OCI-LY3 (cell line): ENCODE measurements around the gene FBRSL1.
"Not testable (repeated sequence)": the region's sequence is repeated elsewhere in the genome, so short reads cannot be mapped to it uniquely, and the experiment has no call there.

Source experiments
- CTCF ChIP-seq: fragments of 200-600, 300-600 bp; sonication (generic); IDR thresholded peaks from 2 replicates; pipeline ENCODE4 v1.5.1; 2014; ENCODE audit warnings: antibody characterized with exemption, low read length, low read depth
- EZH2phosphoT487 ChIP-seq: fragments of 200-600 bp; shearing (Covaris generic); IDR thresholded peaks from 2 replicates; pipeline ENCODE4 v1.6.1; 2018; ENCODE audit warnings: antibody characterized with exemption, mixed run types, low read depth

DNA sequence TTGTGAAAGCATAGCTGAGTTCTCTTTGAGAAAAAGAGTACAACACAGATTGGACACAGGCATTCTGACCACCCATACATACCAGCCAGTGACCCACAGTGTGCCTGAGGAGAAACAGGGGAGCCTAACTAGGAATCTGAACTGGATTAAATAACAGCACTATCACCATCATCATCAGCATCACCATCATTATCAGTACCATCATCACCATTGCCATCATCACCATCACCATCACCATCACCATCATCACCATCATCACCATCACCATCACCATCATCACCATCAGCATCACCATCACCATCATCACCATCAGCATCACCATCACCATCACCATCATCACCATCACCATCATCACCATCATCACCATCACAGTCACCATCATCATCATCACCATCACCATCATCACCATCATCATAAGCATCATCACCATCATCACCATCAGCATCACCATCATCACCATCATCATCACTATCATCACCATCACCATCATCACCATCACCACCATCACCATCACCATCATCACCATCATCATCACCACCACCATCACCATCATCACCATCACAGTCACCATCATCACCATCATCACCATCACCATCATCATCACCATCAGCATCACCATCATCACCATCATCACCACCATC lies 26.5 kb upstream of the FBRSL1 start:
- not testable (repeated sequence) for TF ChIP-seq CTCF, EZH2phosphoT487
